Keratinocyte (primary cell): ENCODE results near the gene STK17A. TPM values are rescaled to one million over a fixed set of nuclear protein-coding genes. Genes with fewer than 3 reads are reported as not detected.

Experiments
- DNase-seq: peaks from one replicate; pipeline ENCODE4 v3.0.0-alpha.2; 2011; ENCODE audit warnings: low read depth, missing footprints, low spot score
- FAIRE-seq: peaks from 2 replicates; lab custom pipeline; 2011; peaks lifted over from hg19 to GRCh38; lab: Jason Lieb, UNC
- H2AFZ ChIP-seq: 2 replicates; pipeline ENCODE4 v1.6.0; 2012; ENCODE audit warnings: low read length, control low read depth, inconsistent platforms; ENCODE audit not compliant: control insufficient read depth
- H3K27ac ChIP-seq: 2 replicates; pipeline ENCODE4 v1.5.1; 2011; ENCODE audit warnings: low read length; ENCODE audit not compliant: control insufficient read depth, insufficient read depth
- H3K27me3 ChIP-seq: 3 replicates; pipeline ENCODE4 v1.6.0; 2011; ENCODE audit warnings: low read length; ENCODE audit not compliant: control insufficient read depth, insufficient read depth; ENCODE audit errors: extremely low read depth
- H3K36me3 ChIP-seq, 2 experiments: 2 replicates in 1 of 2; 3 replicates in 1 of 2; pipeline ENCODE4 v1.5.1; 2011; ENCODE audit warnings: low read length in 2 of 2, mild to moderate bottlenecking in 1 of 2; ENCODE audit not compliant: control insufficient read depth in 2 of 2, insufficient read depth in 2 of 2; ENCODE audit errors: extremely low read depth in 1 of 2
- H3K4me1 ChIP-seq: 3 replicates; pipeline ENCODE4 v1.5.1; 2011; ENCODE audit warnings: low read length; ENCODE audit not compliant: control insufficient read depth, insufficient read depth; ENCODE audit errors: extremely low read depth
- H3K4me2 ChIP-seq: 3 replicates; pipeline ENCODE4 v1.6.0; 2011; ENCODE audit warnings: low read depth, low read length; ENCODE audit not compliant: control insufficient read depth, insufficient read depth; ENCODE audit errors: extremely low read depth
- H3K4me3 ChIP-seq, 3 experiments: fragments of 200-600 bp in 1 of 3; sonication (generic) in 1 of 3; 2 replicates in 2 of 3; 3 replicates in 1 of 3; pipeline ENCODE4 v1.5.1; 2011 to 2016; ENCODE audit warnings: low read length in 3 of 3, mild to moderate bottlenecking in 3 of 3, control low read depth in 2 of 3, inconsistent platforms in 1 of 3, low read depth in 1 of 3, mixed read lengths in 1 of 3, mixed run types in 1 of 3, moderate library complexity in 1 of 3; ENCODE audit not compliant: control insufficient read depth in 2 of 3, insufficient read depth in 2 of 3; ENCODE audit errors: extremely low read depth in 1 of 3
- H3K79me2 ChIP-seq: 2 replicates; pipeline ENCODE4 v1.6.0; 2012; ENCODE audit warnings: low read length; ENCODE audit not compliant: control insufficient read depth, insufficient read depth
- H3K9ac ChIP-seq: 3 replicates; pipeline ENCODE4 v1.6.0; 2011; ENCODE audit warnings: low read length; ENCODE audit not compliant: control insufficient read depth, insufficient read depth; ENCODE audit errors: extremely low read depth
- H3K9me1 ChIP-seq: 3 replicates; pipeline ENCODE4 v1.6.0; 2011; ENCODE audit warnings: low read length; ENCODE audit not compliant: control insufficient read depth, insufficient read depth; ENCODE audit errors: extremely low read depth
- H3K9me3 ChIP-seq: 2 replicates; pipeline ENCODE4 v1.5.1; 2012; ENCODE audit warnings: low read depth, low read length; ENCODE audit not compliant: control insufficient read depth
- H4K20me1 ChIP-seq: 3 replicates; pipeline ENCODE4 v1.6.0; 2011; ENCODE audit warnings: low read length; ENCODE audit not compliant: control insufficient read depth, insufficient read depth; ENCODE audit errors: extremely low read depth
- EZH2 ChIP-seq: IDR thresholded peaks from one replicate; pipeline ENCODE4 v1.6.1; 2012; ENCODE audit warnings: inconsistent platforms, mild to moderate bottlenecking, low read length, moderate library complexity
- dilution Hi-C: fragments of 300-500 bp; cut with MboI; formaldehyde crosslinking; loops from one replicate; pipeline ENCODE4 v1.7.0; 2020; ENCODE audit warnings: low sequenced_read_pairs; ENCODE audit not compliant: extremely low pct_ligation_motif_present
- polyA plus RNA-seq, 5 experiments: library from polyadenylated mRNA; depleted of rRNA in 3 of 5; stranded (reverse) in 3 of 5; stranded (forward) in 1 of 5; unstranded in 1 of 5; fragments of >200 nt; gene quantifications; 1 replicate in 1 of 5; 2 replicates in 3 of 5; 3 replicates in 1 of 5; pipeline versions ENCODE4 v1.2.1 to v1.2.3, GENCODE V29; 2011 to 2012; ENCODE audit warnings: missing spikeins in 2 of 5, low read depth in 1 of 5, low replicate concordance in 1 of 5
- TF ChIP-seq, protein P1 (sequence below), 3 experiments: IDR thresholded peaks in 1 of 3; conservative IDR thresholded peaks in 1 of 3; optimal IDR thresholded peaks in 1 of 3; 2 replicates in 2 of 3; 3 replicates in 1 of 3; pipeline versions ENCODE3 to v1.5.1; 2011; ENCODE audit warnings: low read length in 3 of 3, mild to moderate bottlenecking in 3 of 3, moderate library complexity in 2 of 3, control low read depth in 1 of 3, inconsistent platforms in 1 of 3; ENCODE audit not compliant: insufficient read depth in 2 of 3; ENCODE audit errors: extremely low read depth in 1 of 3

The STK17A gene
- polyA plus RNA-seq, 1 donor (not counting 4 experiments of a cell fraction or from before 2014, with no cell fraction given), result 81.3 TPM

DNA sequence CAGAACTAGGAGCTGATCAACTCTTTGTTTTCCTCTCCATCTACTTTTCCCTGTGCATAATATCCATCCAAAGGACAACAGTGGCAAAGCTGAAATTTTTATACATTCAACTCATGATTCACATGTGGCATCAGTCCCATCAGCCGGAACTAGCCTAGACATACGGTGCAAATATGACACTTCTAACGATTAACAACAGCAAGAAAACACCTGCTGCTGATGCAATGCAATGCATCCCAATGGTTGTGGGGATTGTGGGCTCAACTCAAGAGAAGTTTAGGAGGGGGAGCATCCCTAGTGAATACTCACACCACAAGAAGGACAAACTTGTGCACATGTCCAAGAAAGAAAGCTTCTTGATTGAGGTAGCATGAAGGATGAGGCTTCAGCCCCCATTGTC lies 20.5 kb upstream of the STK17A start:
- Histone ChIP-seq H3K27me3 (no peaks in the 10 kb centered on the region), H4K20me1 (no peaks in the 10 kb centered on the region), H3K9me1 (no peaks in the 10 kb centered on the region), H3K79me2 (no peaks in the 10 kb centered on the region), H3K27ac (no peak overlapping the region), H2AFZ (no peak overlapping the region), H3K9me3 (no peaks in the 10 kb centered on the region), H3K9ac (no peak overlapping the region), H3K36me3 (no peaks in the 10 kb centered on the region), H3K4me2 (no peak overlapping the region), H3K4me3 (no peak overlapping the region), H3K4me1 (peaks cover 8% of the 10 kb centered on the region)
- TF ChIP-seq, protein P1, sequence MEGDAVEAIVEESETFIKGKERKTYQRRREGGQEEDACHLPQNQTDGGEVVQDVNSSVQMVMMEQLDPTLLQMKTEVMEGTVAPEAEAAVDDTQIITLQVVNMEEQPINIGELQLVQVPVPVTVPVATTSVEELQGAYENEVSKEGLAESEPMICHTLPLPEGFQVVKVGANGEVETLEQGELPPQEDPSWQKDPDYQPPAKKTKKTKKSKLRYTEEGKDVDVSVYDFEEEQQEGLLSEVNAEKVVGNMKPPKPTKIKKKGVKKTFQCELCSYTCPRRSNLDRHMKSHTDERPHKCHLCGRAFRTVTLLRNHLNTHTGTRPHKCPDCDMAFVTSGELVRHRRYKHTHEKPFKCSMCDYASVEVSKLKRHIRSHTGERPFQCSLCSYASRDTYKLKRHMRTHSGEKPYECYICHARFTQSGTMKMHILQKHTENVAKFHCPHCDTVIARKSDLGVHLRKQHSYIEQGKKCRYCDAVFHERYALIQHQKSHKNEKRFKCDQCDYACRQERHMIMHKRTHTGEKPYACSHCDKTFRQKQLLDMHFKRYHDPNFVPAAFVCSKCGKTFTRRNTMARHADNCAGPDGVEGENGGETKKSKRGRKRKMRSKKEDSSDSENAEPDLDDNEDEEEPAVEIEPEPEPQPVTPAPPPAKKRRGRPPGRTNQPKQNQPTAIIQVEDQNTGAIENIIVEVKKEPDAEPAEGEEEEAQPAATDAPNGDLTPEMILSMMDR (optimal IDR thresholded peaks at IDR 0.05 in 1 of 3, IDR thresholded peaks at IDR 0.05 in 1 of 3, conservative IDR thresholded peaks at IDR 0.05 in 1 of 3; ENCODE audit: extremely low read depth in 1 of 3, insufficient read depth in 2 of 3, low read length in 3 of 3), result no peak
- TF ChIP-seq EZH2, result no peak
- FAIRE-seq (peak; percentile 51), DNase-seq (no peak)
- dilution Hi-C loops, result no loop called here

DNA sequence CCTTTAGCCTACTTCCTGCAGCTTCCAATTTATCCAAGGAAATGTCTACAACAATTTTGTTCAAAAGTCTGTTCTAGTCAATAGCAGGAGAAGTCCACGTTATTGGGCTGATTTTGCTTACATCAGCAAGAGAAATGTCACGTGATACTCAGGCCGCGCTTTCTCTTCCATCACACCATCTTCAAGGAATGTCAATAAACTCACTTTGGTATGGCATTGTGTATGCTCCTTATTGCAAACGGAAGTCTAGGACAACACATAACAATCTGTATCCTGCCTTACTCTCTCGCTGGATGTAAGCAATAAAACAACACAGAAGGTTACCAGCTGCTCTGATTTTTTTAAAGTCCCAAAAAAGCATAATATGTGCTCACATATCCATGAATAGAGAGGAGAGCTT lies 17.1 kb upstream of the STK17A start:
- no peak overlapping the region for H3K4me2 ChIP-seq
- no peak for TF ChIP-seq EZH2
- TF ChIP-seq, protein P1 (optimal IDR thresholded peaks at IDR 0.05 in 1 of 3, IDR thresholded peaks at IDR 0.05 in 1 of 3, conservative IDR thresholded peaks at IDR 0.05 in 1 of 3; ENCODE audit: extremely low read depth in 1 of 3, insufficient read depth in 2 of 3, low read length in 3 of 3), result no peak
- H2AFZ ChIP-seq, result no peak overlapping the region
- dilution Hi-C loops, result no loop called here
- H3K4me1 ChIP-seq, result peaks cover 32% of the 10 kb centered on the region
- DNase-seq (no peak), FAIRE-seq (peak; percentile 13)
- no peak overlapping the region for H3K4me3 ChIP-seq
- H3K79me2 ChIP-seq, result no peaks in the 10 kb centered on the region
- H3K27ac ChIP-seq, result no peak overlapping the region
- no peak overlapping the region for H3K9ac ChIP-seq
- H3K36me3 ChIP-seq, result no peaks in the 10 kb centered on the region
- H4K20me1 ChIP-seq, result no peaks in the 10 kb centered on the region
- H3K9me3 ChIP-seq, result no peaks in the 10 kb centered on the region
- no peaks in the 10 kb centered on the region for H3K9me1 ChIP-seq
- no peaks in the 10 kb centered on the region for H3K27me3 ChIP-seq
